ENCODE results near the gene CCSER2. TPM values are rescaled to one million over a fixed set of nuclear protein-coding genes. Genes with fewer than 3 reads are reported as not detected.

Gene CCSER2
- total RNA-seq, 2 experiments from 2014 or later = 92.7 to 98.0 TPM

- DNase-seq (no peak), ATAC-seq (ENCODE audit: low read depth) (no peak)
- H3K27ac Mint-ChIP-seq = no peak overlapping the region
- H3K4me1 Mint-ChIP-seq = no peaks in the 10 kb centered on the region
- no peaks in the 10 kb centered on the region for H3K9me3 Mint-ChIP-seq
- H3K36me3 Mint-ChIP-seq = no peaks in the 10 kb centered on the region
- no peak overlapping the region for H3K4me3 Mint-ChIP-seq
- peaks cover 20% of the 10 kb centered on the region for H3K27me3 Mint-ChIP-seq
- POLR2A ChIA-PET = no interaction called here
These were observed 222.5 kb downstream of the CCSER2 start for GRCh38 chr10:84550756-84551436.

GRCh38 chr10:84551437-84552120 lies 223.2 kb downstream of the CCSER2 start:
- H3K4me3 Mint-ChIP-seq = no peak overlapping the region
- H3K4me1 Mint-ChIP-seq = no peaks in the 10 kb centered on the region
- H3K36me3 Mint-ChIP-seq = no peaks in the 10 kb centered on the region
- no peaks in the 10 kb centered on the region for H3K9me3 Mint-ChIP-seq
- POLR2A ChIA-PET = no interaction called here
- DNase-seq (no peak), ATAC-seq (ENCODE audit: low read depth) (no peak)
- H3K27me3 Mint-ChIP-seq = peaks cover 20% of the 10 kb centered on the region
- H3K27ac Mint-ChIP-seq = no peak overlapping the region

- no peaks in the 10 kb centered on the region for H3K4me1 Mint-ChIP-seq
- ATAC-seq (ENCODE audit: low read depth) (no peak), DNase-seq (no peak)
- POLR2A ChIA-PET = no interaction called here
- H3K9me3 Mint-ChIP-seq = no peaks in the 10 kb centered on the region
- peaks cover 22% of the 10 kb centered on the region for H3K27me3 Mint-ChIP-seq
- H3K36me3 Mint-ChIP-seq = no peaks in the 10 kb centered on the region
- H3K27ac Mint-ChIP-seq = no peak overlapping the region
- H3K4me3 Mint-ChIP-seq = no peak overlapping the region
These were observed 224.1 kb downstream of the CCSER2 start for GRCh38 chr10:84552478-84552877.

GRCh38 chr10:84562592-84562991 lies 234.2 kb downstream of the CCSER2 start:
- H3K27ac Mint-ChIP-seq = no peak overlapping the region
- ATAC-seq (ENCODE audit: low read depth) (no peak), DNase-seq (no peak)
- POLR2A ChIA-PET = no interaction called here
- H3K36me3 Mint-ChIP-seq = no peaks in the 10 kb centered on the region
- peaks cover 16% of the 10 kb centered on the region for H3K27me3 Mint-ChIP-seq
- H3K4me1 Mint-ChIP-seq = no peaks in the 10 kb centered on the region
- H3K4me3 Mint-ChIP-seq = no peak overlapping the region
- H3K9me3 Mint-ChIP-seq = no peaks in the 10 kb centered on the region

- Mint-ChIP-seq H3K27me3 (peaks cover 14% of the 10 kb centered on the region), H3K9me3 (no peaks in the 10 kb centered on the region), H3K36me3 (no peaks in the 10 kb centered on the region), H3K27ac (no peak overlapping the region), H3K4me1 (no peaks in the 10 kb centered on the region), H3K4me3 (no peak overlapping the region)
- POLR2A ChIA-PET = no interaction called here
- ATAC-seq (ENCODE audit: low read depth) = no peak
- no peak for DNase-seq
These were observed 235.0 kb downstream of the CCSER2 start for GRCh38 chr10:84563355-84563754.

GRCh38 chr10:84563868-84564267 lies 235.5 kb downstream of the CCSER2 start:
- H3K9me3 Mint-ChIP-seq = no peaks in the 10 kb centered on the region
- H3K27ac Mint-ChIP-seq = no peak overlapping the region
- H3K4me3 Mint-ChIP-seq = no peak overlapping the region
- ATAC-seq (ENCODE audit: low read depth) = no peak
- H3K36me3 Mint-ChIP-seq = no peaks in the 10 kb centered on the region
- DNase-seq = no peak
- no peaks in the 10 kb centered on the region for H3K4me1 Mint-ChIP-seq
- H3K27me3 Mint-ChIP-seq = peaks cover 12% of the 10 kb centered on the region
- POLR2A ChIA-PET = no interaction called here

GRCh38 chr10:84565881-84566582 lies 237.6 kb downstream of the CCSER2 start:
- Mint-ChIP-seq H3K4me1 (no peaks in the 10 kb centered on the region), H3K36me3 (no peaks in the 10 kb centered on the region), H3K9me3 (no peaks in the 10 kb centered on the region), H3K4me3 (no peak overlapping the region), H3K27me3 (peaks cover 7% of the 10 kb centered on the region), H3K27ac (no peak overlapping the region)
- no peak for DNase-seq
- ATAC-seq (ENCODE audit: low read depth) = no peak
- POLR2A ChIA-PET = no interaction called here

- peaks cover 1% of the 10 kb centered on the region for H3K9me3 Mint-ChIP-seq
- H3K27me3 Mint-ChIP-seq = peaks cover 7% of the 10 kb centered on the region
- POLR2A ChIA-PET = no interaction called here
- ATAC-seq (ENCODE audit: low read depth) (no peak), DNase-seq (no peak)
- no peaks in the 10 kb centered on the region for H3K36me3 Mint-ChIP-seq
- no peak overlapping the region for H3K27ac Mint-ChIP-seq
- no peak overlapping the region for H3K4me3 Mint-ChIP-seq
- H3K4me1 Mint-ChIP-seq = no peaks in the 10 kb centered on the region
These were observed 238.7 kb downstream of the CCSER2 start for GRCh38 chr10:84567133-84567532.

Other genes with a start within 250 kb of the CCSER2 start
- gene GHITM, start 189.1 kb upstream of the CCSER2 start, total RNA-seq = 100 to 1,000 TPM in 1 of 2 experiments, 10 to 100 TPM in 1; 100.0 to 103 TPM
- gene GPR15LG, start 154.8 kb upstream of the CCSER2 start, total RNA-seq = not detected
- 1 to 10 TPM; 1.7 to 3.5 TPM for gene CDHR1, start 134.1 kb upstream of the CCSER2 start, total RNA-seq
- gene LRIT2, start 103.0 kb upstream of the CCSER2 start, total RNA-seq = not detected
- not detected for gene LRIT1, start 87.0 kb upstream of the CCSER2 start, total RNA-seq
- gene RGR, start 83.5 kb upstream of the CCSER2 start, total RNA-seq = not detected